ENCODE data around the gene TMEM44. TPM values are rescaled to one million over a fixed set of nuclear protein-coding genes. Genes with fewer than 3 reads are reported as not detected.
A peak's percentile ranks its signal among the peaks of the same experiment; 100 is the strongest.

TMEM44 gene
- total and polyA plus RNA-seq, 9 of the 15 experiments (the other 6 are each of a cell fraction or from before 2014, with no cell fraction given), result 0.53 to 18.1 (median 11.3) TPM

DNA sequence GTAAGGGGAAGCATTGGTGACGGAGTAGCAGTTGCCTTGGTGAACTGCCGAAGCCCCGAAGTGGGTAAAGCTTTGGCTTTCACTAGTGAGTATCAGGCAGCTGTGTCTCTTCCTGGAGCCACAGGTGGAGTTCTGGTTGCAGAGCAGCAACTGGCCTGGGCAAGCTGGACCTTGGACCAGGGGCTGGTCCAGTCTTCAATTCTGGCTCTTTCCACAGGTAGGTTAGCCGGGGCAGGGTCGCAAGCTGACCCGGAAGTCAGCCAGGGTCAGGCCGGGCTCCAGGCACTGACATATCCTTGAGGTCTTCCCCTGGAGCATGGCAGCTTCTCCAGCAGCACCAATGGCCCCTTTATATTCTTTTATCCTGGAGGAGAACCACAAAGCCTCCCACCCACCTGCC lies 73.2 kb downstream of the TMEM44 start:
- intact Hi-C loops (cut with micrococcal nuclease), result no loop called here
- no peak for DNase-seq (ENCODE audit: extremely low read depth in 1 of 4, low spot score in 3 of 4)
- no peaks in the 10 kb centered on the region for H3K9me3 ChIP-seq (replicated peaks; ENCODE audit: control insufficient read depth, insufficient read depth, low read depth, low read length)
- BruUV-seq (replicated peaks), result no TSS peak
- H3K9ac ChIP-seq (ENCODE audit: insufficient read depth in 1 of 2, low read depth in 2 of 2, low read length in 2 of 2), result 0 out of 4 replicates have a peak overlapping the region, but pooled peaks of 1 of the 2 experiments have one; percentile 23
- no peaks in the 10 kb centered on the region for H3K79me2 ChIP-seq (ENCODE audit: control insufficient read depth, insufficient read depth, low read length)
- peaks cover 4% of the 10 kb centered on the region for H3K9me1 ChIP-seq (ENCODE audit: control insufficient read depth, insufficient read depth, low read length)
- H3K27me3 ChIP-seq (ENCODE audit: control insufficient read depth in 2 of 2, insufficient read depth in 2 of 2, low read length in 2 of 2), result no peaks in the 10 kb centered on the region
- no peak overlapping the region for H3K4me3 ChIP-seq
- no peak for ATAC-seq
- ChIA-PET CTCF (ENCODE audit: low intra/inter-chr PET ratio) (no interaction called here), POLR2A (no interaction called here)
- H3K36me3 ChIP-seq (ENCODE audit: control insufficient read depth, insufficient read depth, low read length), result no peaks in the 10 kb centered on the region
- no peak overlapping the region for H3K4me2 ChIP-seq (ENCODE audit: insufficient read depth, low read length)
- WGBS (ENCODE audit: insufficient coverage, low coverage, missing lambda C conversion rate), result 77% methylated on average over 7 of the region's 7 CpGs
- no peak overlapping the region for H2AFZ ChIP-seq (ENCODE audit: low read depth, low read length)
- no peak for FAIRE-seq
- in situ Hi-C loops (cut with MboI), result no loop called here
- no peaks in the 10 kb centered on the region for H4K20me1 ChIP-seq (replicated peaks; ENCODE audit: control insufficient read depth, insufficient read depth, low read length)
- peaks cover 6 to 31% of the 10 kb centered on the region in 2 experiments; a peak in 4 of 5 replicates for H3K4me1 ChIP-seq (replicated peaks in 1 of 2; ENCODE audit: control insufficient read depth in 2 of 2, insufficient read depth in 2 of 2, low read length in 2 of 2)
- TF ChIP-seq, protein P1, sequence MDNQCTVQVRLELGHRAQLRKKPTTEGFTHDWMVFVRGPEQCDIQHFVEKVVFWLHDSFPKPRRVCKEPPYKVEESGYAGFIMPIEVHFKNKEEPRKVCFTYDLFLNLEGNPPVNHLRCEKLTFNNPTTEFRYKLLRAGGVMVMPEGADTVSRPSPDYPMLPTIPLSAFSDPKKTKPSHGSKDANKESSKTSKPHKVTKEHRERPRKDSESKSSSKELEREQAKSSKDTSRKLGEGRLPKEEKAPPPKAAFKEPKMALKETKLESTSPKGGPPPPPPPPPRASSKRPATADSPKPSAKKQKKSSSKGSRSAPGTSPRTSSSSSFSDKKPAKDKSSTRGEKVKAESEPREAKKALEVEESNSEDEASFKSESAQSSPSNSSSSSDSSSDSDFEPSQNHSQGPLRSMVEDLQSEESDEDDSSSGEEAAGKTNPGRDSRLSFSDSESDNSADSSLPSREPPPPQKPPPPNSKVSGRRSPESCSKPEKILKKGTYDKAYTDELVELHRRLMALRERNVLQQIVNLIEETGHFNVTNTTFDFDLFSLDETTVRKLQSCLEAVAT (IDR thresholded peaks at IDR 0.05), result no peak
- TF ChIP-seq, protein P2, sequence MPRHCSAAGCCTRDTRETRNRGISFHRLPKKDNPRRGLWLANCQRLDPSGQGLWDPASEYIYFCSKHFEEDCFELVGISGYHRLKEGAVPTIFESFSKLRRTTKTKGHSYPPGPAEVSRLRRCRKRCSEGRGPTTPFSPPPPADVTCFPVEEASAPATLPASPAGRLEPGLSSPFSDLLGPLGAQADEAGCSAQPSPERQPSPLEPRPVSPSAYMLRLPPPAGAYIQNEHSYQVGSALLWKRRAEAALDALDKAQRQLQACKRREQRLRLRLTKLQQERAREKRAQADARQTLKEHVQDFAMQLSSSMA (CRISPR knock-in tag; IDR thresholded peaks at IDR 0.05), result no peak
- TF ChIP-seq SIX5 (IDR thresholded peaks at IDR 0.05; ENCODE audit: borderline replicate concordance in 1 of 2, insufficient read depth in 1 of 2, low read depth in 1 of 2, low read length in 2 of 2) (no peak), BHLHE40 (IDR thresholded peaks at IDR 0.05; ENCODE audit: low read length) (no peak), NCOR1 (IDR thresholded peaks at IDR 0.05) (no peak), RBM14 (IDR thresholded peaks at IDR 0.05; ENCODE audit: borderline replicate concordance, insufficient read depth, low read depth, low read length) (no peak), ADNP (tag; IDR thresholded peaks at IDR 0.05) (no peak), NFIC (IDR thresholded peaks at IDR 0.05) (no peak), MXI1 (IDR thresholded peaks at IDR 0.05; ENCODE audit: low read depth, low read length) (no peak)
- TF ChIP-seq, protein P3, sequence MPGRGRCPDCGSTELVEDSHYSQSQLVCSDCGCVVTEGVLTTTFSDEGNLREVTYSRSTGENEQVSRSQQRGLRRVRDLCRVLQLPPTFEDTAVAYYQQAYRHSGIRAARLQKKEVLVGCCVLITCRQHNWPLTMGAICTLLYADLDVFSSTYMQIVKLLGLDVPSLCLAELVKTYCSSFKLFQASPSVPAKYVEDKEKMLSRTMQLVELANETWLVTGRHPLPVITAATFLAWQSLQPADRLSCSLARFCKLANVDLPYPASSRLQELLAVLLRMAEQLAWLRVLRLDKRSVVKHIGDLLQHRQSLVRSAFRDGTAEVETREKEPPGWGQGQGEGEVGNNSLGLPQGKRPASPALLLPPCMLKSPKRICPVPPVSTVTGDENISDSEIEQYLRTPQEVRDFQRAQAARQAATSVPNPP (IDR thresholded peaks at IDR 0.05; ENCODE audit: borderline replicate concordance, insufficient read depth, insufficient read length), result no peak
- TF ChIP-seq, protein P4, sequence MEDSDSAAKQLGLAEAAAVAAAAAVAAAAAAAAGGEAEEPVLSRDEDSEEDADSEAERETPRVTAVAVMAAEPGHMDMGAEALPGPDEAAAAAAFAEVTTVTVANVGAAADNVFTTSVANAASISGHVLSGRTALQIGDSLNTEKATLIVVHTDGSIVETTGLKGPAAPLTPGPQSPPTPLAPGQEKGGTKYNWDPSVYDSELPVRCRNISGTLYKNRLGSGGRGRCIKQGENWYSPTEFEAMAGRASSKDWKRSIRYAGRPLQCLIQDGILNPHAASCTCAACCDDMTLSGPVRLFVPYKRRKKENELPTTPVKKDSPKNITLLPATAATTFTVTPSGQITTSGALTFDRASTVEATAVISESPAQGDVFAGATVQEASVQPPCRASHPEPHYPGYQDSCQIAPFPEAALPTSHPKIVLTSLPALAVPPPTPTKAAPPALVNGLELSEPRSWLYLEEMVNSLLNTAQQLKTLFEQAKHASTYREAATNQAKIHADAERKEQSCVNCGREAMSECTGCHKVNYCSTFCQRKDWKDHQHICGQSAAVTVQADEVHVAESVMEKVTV (CRISPR knock-in tag; IDR thresholded peaks at IDR 0.05), result no peak
- TF ChIP-seq, protein P5, sequence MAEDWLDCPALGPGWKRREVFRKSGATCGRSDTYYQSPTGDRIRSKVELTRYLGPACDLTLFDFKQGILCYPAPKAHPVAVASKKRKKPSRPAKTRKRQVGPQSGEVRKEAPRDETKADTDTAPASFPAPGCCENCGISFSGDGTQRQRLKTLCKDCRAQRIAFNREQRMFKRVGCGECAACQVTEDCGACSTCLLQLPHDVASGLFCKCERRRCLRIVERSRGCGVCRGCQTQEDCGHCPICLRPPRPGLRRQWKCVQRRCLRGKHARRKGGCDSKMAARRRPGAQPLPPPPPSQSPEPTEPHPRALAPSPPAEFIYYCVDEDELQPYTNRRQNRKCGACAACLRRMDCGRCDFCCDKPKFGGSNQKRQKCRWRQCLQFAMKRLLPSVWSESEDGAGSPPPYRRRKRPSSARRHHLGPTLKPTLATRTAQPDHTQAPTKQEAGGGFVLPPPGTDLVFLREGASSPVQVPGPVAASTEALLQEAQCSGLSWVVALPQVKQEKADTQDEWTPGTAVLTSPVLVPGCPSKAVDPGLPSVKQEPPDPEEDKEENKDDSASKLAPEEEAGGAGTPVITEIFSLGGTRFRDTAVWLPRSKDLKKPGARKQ (CRISPR knock-in tag; IDR thresholded peaks at IDR 0.05), result no peak
- TF ChIP-seq, protein P6, sequence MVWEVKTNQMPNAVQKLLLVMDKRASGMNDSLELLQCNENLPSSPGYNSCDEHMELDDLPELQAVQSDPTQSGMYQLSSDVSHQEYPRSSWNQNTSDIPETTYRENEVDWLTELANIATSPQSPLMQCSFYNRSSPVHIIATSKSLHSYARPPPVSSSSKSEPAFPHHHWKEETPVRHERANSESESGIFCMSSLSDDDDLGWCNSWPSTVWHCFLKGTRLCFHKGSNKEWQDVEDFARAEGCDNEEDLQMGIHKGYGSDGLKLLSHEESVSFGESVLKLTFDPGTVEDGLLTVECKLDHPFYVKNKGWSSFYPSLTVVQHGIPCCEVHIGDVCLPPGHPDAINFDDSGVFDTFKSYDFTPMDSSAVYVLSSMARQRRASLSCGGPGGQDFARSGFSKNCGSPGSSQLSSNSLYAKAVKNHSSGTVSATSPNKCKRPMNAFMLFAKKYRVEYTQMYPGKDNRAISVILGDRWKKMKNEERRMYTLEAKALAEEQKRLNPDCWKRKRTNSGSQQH (CRISPR knock-in tag; IDR thresholded peaks at IDR 0.05), result no peak
- no peak overlapping the region for H3K27ac ChIP-seq (ENCODE audit: extremely low read depth, low read depth, low read length)
